Activated CD4-positive, alpha-beta T cell treated with anti-CD3 and anti-CD28 coated beads for 36 hours (primary cell): Measurements from ENCODE around the gene NPTX1. TPM values are rescaled to one million over a fixed set of nuclear protein-coding genes. Genes with fewer than 3 reads are reported as not detected.

Experiments
- ATAC-seq: fragments of 200-7000 bp; cut with Tn5 transposase; one replicate; pipeline ENCODE4 v1.10.0; 2021; ENCODE audit warnings: mild to moderate bottlenecking, moderate library complexity
- CTCF ChIA-PET: fragments of 350-600 bp; sonication (Branson Sonifier 250); formaldehyde crosslinking; loops from one replicate; lab custom pipeline; 2021; ENCODE audit warnings: antibody characterized with exemption; lab: Charles Lee
- POLR2A ChIA-PET: fragments of 350-600 bp; sonication (Branson Sonifier 250); formaldehyde crosslinking; loops from one replicate; lab custom pipeline; 2021; ENCODE audit warnings: antibody characterized with exemption, inconsistent platforms; lab: Charles Lee
- DNase-seq: peaks from one replicate; pipeline ENCODE4 v3.0.0-alpha.2; 2020
- H3K27ac Mint-ChIP-seq: one replicate; pipeline ENCODE4 v1.8.0; 2021; ENCODE audit warnings: mixed read lengths
- H3K27me3 Mint-ChIP-seq: one replicate; pipeline ENCODE4 v1.8.0; 2021; ENCODE audit warnings: mixed read lengths
- H3K36me3 Mint-ChIP-seq: one replicate; pipeline ENCODE4 v1.8.0; 2021; ENCODE audit warnings: low read depth, mixed read lengths
- H3K4me1 Mint-ChIP-seq: one replicate; pipeline ENCODE4 v1.8.0; 2021; ENCODE audit warnings: mixed read lengths
- H3K4me3 Mint-ChIP-seq: one replicate; pipeline ENCODE4 v1.8.0; 2021; ENCODE audit warnings: mild to moderate bottlenecking, moderate library complexity, mixed read lengths
- H3K9me3 Mint-ChIP-seq: one replicate; pipeline ENCODE4 v1.8.0; 2021; ENCODE audit warnings: low read depth, mixed read lengths
- intact Hi-C, 2 experiments: fragments of 100-400 bp; cut with DNase I in 1 of 2; cut with micrococcal nuclease in 1 of 2; formaldehyde crosslinking; loops; one replicate each; pipeline versions ENCODE4 v1.14.2 to v1.15.1; 2022 to 2024; cut with DNase I, micrococcal nuclease
- total RNA-seq, 2 experiments: library from RNA; stranded (reverse); gene quantifications; one replicate each; pipeline ENCODE4 v1.2.3, GENCODE V29; 2021

Gene NPTX1
- total RNA-seq, 2 experiments from 2014 or later: 22.7 to 27.5 TPM

DNA sequence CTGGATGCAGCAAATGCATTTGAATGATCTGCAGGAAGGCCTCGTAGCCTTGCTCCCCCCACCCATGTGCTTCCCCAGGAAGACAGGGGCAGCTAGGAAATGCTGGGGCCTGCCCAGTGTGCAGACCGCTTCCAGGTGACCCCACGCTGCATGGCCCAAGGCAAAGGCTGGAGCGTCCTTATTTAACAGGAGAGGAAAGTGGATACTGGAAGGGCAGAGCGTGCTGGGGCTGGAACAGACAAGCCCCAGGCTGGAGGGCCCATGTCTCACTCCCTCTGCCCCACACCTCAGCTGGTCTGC is 26.1 kb upstream of the NPTX1 start:
- ATAC-seq: no peak
- Mint-ChIP-seq H3K27me3 (peaks cover 18% of the 10 kb centered on the region), H3K4me3 (no peak overlapping the region), H3K27ac (no peak overlapping the region), H3K4me1 (peaks cover 5% of the 10 kb centered on the region), H3K36me3 (no peaks in the 10 kb centered on the region), H3K9me3 (no peaks in the 10 kb centered on the region)
- intact Hi-C loops: no loop called here
- CTCF ChIA-PET: no interaction called here
- DNase-seq: no peak
- POLR2A ChIA-PET: no interaction called here

DNA sequence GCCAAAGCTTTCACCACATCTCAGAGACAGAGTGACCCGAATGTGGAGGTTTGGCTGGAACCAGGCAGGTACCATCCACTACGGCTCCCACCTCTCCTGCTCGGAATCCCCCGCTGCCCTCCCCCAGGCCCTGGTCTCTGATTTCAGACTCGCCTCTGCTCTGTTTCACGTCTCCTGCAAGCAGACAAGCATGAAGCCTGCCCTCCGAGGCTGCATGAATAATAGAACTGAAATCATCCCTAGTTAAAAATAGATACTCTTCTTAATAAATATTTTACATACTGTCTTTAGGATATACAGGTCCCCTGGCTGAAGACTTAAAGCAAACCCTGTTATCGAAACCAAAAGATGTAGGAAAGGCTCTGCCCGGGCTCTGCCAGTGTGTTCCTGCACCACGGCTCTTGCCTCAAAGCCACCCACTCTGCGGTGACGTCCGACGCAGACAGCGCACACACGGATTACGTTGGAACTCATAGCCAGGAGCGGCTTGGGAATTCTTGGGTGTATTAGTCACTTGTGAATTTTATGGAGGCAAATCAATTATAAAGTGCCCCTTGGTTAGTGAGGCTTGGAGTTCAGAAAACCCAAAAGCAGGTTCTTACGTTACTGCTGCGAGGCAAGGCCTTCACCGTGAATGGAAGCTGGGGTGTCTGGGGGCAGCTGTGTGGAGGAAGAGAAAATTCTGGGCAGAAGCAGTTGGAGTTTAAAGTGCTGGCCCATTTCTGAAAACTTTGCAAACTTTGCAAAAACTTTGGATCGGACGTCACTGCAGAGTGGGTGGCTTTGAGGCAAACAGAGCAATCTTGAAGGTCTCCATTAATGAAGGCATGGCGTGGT is 25.6 kb upstream of the NPTX1 start:
- H3K4me1 Mint-ChIP-seq: peaks cover 10% of the 10 kb centered on the region
- CTCF ChIA-PET: no interaction called here
- no peak overlapping the region for H3K4me3 Mint-ChIP-seq

DNA sequence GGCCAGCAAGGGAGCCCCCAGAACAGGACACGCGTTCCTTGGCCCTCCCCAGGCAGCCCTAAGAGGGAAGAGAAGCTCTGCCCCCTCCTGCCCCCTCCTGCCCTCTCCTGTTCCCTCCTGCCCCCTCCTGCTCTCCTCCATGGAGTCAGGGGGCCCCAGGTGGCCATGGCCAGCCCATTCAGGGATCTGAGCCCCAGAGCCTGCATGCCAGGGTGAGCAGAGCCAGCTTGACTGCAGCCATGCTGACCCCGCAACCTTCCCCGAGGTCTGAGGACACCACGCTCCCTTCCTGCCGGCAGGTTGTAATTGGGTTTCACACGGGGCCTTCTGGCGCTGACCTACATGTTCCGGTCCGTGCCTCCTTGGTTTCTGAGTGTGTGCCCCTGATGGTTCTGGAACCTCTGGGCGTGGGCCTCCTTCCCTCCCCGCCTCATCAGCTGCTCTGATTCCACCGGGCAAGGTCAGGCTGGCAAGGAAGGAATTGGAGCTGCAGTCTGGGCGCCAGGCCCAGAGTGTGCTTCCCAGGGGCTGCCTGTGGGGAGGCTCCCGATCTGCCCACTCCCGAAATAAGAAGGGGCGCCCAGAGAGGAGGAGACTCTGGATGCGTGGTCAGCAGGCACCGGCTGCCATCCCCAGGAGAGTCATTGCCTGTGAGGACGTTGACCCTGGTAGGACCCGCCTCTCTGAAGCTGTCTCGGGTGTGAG is 23.7 kb upstream of the NPTX1 start:
- CTCF ChIA-PET: interaction anchor here (0.7 kb wide), 1 partner anchor 13 kb away, joined by 3 read pairs; no protein-coding TSS in a partner anchor
- Mint-ChIP-seq H3K27me3 (peaks cover 17% of the 10 kb centered on the region), H3K27ac (no peak overlapping the region), H3K4me3 (no peak overlapping the region), H3K36me3 (no peaks in the 10 kb centered on the region), H3K9me3 (no peaks in the 10 kb centered on the region), H3K4me1 (peaks cover 10% of the 10 kb centered on the region)
- DNase-seq (no peak), ATAC-seq (no peak)
- POLR2A ChIA-PET: no interaction called here
- intact Hi-C loops: no loop called here

More for the DNA sequence above, 25.6 kb upstream of the NPTX1 start:
- no peak overlapping the region for H3K27ac Mint-ChIP-seq
- intact Hi-C loops: no loop called here
- no peaks in the 10 kb centered on the region for H3K36me3 Mint-ChIP-seq
- DNase-seq (no peak), ATAC-seq (no peak)
- POLR2A ChIA-PET: no interaction called here
- peaks cover 18% of the 10 kb centered on the region for H3K27me3 Mint-ChIP-seq
- no peaks in the 10 kb centered on the region for H3K9me3 Mint-ChIP-seq

DNA sequence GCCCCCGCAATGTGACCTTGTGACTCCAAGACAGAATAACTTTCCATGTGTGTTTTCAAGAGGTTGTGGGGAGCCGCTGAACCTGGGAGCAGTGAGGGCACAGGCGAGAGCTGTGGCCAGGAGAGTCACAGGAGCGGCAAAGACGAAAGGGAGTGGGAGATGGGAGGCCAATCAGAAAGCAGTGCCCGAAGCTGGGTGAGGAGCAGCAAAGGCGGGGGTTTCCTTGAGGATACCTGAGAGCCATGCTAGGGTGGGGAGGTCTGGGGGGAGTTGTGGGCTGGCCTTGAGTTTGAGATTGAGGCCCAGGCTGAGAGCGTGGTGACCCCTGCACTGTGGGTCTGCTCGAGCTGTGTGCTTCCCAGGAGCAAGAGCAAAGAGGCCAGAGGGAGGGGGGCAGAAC is 23.2 kb upstream of the NPTX1 start:
- Mint-ChIP-seq H3K4me1 (peaks cover 10% of the 10 kb centered on the region), H3K27me3 (peaks cover 16% of the 10 kb centered on the region), H3K4me3 (no peak overlapping the region), H3K9me3 (no peaks in the 10 kb centered on the region), H3K27ac (no peak overlapping the region), H3K36me3 (no peaks in the 10 kb centered on the region)
- CTCF ChIA-PET: interaction anchor here (0.7 kb wide), 1 partner anchor 21 kb away, joined by 5 read pairs; no protein-coding TSS in a partner anchor
- intact Hi-C loops: no loop called here
- POLR2A ChIA-PET: no interaction called here
- ATAC-seq: no peak
- no peak for DNase-seq

DNA sequence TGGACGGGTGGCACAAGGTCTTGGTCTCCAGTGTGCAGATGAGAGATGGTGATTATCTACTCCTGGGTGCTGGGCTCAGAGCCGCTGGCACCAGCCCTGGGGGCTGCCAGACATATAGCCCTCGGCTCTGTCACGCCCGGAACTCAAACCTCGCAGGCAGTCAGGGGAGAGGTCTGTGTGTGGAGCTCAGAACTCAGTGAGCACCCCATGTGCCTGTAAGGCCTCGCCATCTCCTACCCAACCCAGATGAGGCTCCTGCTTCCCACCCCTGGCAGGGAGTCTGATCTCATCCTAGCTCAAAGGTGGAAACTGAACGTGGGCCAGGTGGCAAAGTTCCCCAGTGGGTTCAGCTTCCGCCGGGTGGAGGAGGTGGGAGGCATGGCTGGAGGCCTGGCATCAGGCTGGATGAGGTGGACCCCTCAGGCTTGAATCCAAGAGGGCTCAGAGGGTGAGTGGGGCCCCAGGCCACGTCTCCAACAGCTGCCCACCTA is 22.6 kb upstream of the NPTX1 start:
- Mint-ChIP-seq H3K27ac (no peak overlapping the region), H3K36me3 (no peaks in the 10 kb centered on the region), H3K4me1 (peaks cover 10% of the 10 kb centered on the region), H3K4me3 (no peak overlapping the region), H3K27me3 (peaks cover 10% of the 10 kb centered on the region), H3K9me3 (no peaks in the 10 kb centered on the region)
- no peak for ATAC-seq
- intact Hi-C loops: no loop called here
- ChIA-PET CTCF (interaction anchor here (0.7 kb wide), 1 partner anchor 22 kb away, joined by 5 read pairs; no protein-coding TSS in a partner anchor), POLR2A (no interaction called here)
- no peak for DNase-seq

DNA sequence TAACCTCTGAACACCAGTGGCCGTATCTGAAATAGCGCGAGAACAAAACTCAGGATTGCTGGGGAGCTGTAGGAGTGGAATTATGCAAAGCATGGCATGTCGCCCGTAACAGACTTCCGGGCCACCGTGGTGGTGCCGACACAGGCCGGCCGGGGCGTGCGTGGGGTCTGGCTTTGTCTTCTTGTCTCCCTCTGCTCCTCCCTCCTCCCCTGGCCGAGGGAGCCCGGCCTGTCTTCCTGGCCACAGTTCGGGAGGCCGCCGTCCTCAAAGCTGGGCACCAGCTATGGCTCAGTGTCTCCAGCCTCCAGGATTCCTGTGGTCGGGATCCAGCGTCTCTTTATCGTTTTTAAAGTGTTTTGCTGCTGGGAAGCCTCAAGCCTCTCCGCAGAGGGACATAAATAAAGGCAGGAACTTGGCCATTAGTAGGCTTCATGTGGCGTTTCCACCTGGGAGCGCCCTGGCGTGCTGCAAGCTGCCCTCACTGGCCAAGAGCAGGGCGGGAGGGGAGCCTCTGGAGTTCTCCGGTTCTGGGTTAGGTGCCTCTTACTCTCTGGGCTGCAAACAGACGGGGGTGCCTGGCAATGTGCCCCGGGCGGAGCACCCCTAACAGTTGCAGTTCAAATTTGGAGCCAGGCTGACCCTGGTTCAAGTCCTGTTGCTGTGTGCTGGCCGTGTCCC is 22.0 kb upstream of the NPTX1 start:
- Mint-ChIP-seq H3K27ac (no peak overlapping the region), H3K4me3 (no peak overlapping the region), H3K27me3 (peaks cover 8% of the 10 kb centered on the region), H3K9me3 (no peaks in the 10 kb centered on the region), H3K36me3 (no peaks in the 10 kb centered on the region), H3K4me1 (peaks cover 10% of the 10 kb centered on the region)
- ATAC-seq: no peak
- DNase-seq: no peak
- ChIA-PET POLR2A (no interaction called here), CTCF (interaction anchor here (0.7 kb wide), 1 partner anchor 57 kb away, joined by 3 read pairs; no protein-coding TSS in a partner anchor)
- intact Hi-C loops: no loop called here

DNA sequence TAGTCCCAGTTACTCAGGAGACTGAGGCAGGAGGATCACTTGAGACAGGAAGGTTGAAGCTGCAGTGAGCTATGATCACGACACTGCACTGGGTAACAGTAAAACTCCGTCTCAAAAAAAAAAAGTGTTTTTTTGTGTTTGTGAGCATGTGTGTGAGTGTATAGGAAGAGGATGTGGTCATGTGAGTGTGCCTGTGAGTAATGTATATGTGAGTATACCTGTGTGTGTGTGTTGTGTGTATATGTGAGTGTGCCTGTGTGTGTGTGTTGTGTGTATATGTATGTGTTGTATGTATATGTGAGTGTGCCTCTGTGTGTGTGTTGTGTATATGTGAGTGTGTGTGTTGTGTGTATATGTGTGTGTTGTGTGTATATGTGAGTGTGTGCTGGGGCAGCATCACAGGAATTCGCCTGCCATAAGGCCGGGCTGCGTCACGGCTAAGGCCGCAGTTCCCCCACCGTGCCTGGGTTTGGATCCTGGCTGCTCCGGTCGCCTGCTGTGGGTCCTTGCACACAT is 21.4 kb upstream of the NPTX1 start:
- intact Hi-C loops: no loop called here
- peaks cover 10% of the 10 kb centered on the region for H3K4me1 Mint-ChIP-seq
- no peak for DNase-seq
- ATAC-seq: peak; percentile 53
- H3K36me3 Mint-ChIP-seq: no peaks in the 10 kb centered on the region
- H3K4me3 Mint-ChIP-seq: no peak overlapping the region
- ChIA-PET CTCF (interaction anchor here (0.7 kb wide), 1 partner anchor 57 kb away, joined by 3 read pairs; no protein-coding TSS in a partner anchor), POLR2A (no interaction called here)
- H3K27me3 Mint-ChIP-seq: peaks cover 10% of the 10 kb centered on the region
- no peak overlapping the region for H3K27ac Mint-ChIP-seq
- no peaks in the 10 kb centered on the region for H3K9me3 Mint-ChIP-seq

DNA sequence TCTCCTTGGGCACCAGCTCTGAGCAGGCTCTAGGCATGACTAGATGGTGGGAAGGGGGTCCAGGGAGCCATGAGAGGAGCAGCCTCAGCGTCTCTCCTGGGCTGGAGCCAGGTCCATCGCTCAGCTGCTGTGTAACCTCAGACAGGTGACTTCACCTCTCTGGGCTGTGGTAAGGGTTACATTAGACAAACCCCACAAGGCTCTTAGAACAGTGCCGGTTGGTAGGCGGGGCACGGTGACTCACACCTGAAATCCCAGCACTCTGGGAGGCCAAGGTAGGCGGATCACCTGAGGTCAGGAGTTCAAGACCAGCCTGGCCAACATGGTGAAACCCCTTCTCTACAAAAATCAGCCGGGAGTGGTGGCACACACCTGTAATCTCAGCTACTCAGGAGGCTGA is 18.1 kb upstream of the NPTX1 start:
- no peaks in the 10 kb centered on the region for H3K9me3 Mint-ChIP-seq
- intact Hi-C loops: no loop called here
- DNase-seq (peak; percentile 29), ATAC-seq (no peak)
- H3K36me3 Mint-ChIP-seq: no peaks in the 10 kb centered on the region
- H3K4me1 Mint-ChIP-seq: peaks cover 10% of the 10 kb centered on the region
- no peak overlapping the region for H3K27ac Mint-ChIP-seq
- H3K4me3 Mint-ChIP-seq: no peak overlapping the region
- H3K27me3 Mint-ChIP-seq: peaks cover 14% of the 10 kb centered on the region
- ChIA-PET POLR2A (no interaction called here), CTCF (no interaction called here)

DNA sequence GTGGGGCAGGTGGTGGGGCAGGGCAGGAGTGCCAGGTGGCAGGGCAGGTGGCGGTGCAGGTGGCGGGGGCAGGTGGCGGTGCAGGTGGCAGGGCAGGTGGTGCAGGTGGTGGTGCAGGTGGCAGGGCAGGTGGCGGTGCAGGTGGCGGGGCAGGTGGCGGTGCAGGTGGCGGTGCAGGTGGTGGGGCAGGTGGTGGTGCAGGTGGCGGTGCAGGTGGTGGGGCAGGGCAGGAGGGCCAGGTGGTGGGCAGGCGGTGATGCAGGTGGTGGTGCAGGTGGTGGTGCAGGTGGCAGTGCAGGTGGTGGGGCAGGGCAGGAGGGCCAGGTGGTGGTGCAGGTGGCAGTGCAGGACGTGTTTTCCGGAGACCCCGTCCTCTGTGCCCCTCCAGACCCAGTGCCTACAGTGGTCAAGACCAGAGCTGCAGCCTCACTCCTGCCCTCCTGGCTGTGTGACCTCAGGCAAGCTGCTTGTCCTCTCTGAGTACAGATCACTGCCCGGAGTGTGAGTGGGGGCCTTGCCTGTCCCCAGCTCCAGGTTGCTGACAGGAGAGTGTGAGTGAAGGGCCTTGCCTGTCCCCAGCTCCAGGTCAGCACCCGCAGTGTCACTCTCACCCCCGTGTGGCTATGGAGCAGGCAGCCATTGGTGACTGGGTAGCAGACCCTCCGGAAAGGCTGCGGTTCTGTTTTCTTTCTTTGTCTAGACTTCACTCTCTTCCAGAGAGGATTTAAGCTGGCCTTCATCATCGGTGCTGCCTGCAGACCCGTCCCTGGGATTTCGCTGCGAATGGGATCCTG is 16.1 kb upstream of the NPTX1 start:
- no peak overlapping the region for H3K27ac Mint-ChIP-seq
- CTCF ChIA-PET: interaction anchor here (0.7 kb wide), 1 partner anchor 54 kb away, joined by 3 read pairs; no protein-coding TSS in a partner anchor
- H3K4me3 Mint-ChIP-seq: no peak overlapping the region
- peaks cover 12% of the 10 kb centered on the region for H3K27me3 Mint-ChIP-seq
- POLR2A ChIA-PET: interaction anchor here (0.6 kb wide), 1 partner anchor 50 kb away, joined by 3 read pairs; no protein-coding TSS in a partner anchor
- H3K4me1 Mint-ChIP-seq: peaks cover 5% of the 10 kb centered on the region
- intact Hi-C loops: no loop called here
- H3K9me3 Mint-ChIP-seq: no peaks in the 10 kb centered on the region
- DNase-seq (no peak), ATAC-seq (no peak)
- no peaks in the 10 kb centered on the region for H3K36me3 Mint-ChIP-seq

DNA sequence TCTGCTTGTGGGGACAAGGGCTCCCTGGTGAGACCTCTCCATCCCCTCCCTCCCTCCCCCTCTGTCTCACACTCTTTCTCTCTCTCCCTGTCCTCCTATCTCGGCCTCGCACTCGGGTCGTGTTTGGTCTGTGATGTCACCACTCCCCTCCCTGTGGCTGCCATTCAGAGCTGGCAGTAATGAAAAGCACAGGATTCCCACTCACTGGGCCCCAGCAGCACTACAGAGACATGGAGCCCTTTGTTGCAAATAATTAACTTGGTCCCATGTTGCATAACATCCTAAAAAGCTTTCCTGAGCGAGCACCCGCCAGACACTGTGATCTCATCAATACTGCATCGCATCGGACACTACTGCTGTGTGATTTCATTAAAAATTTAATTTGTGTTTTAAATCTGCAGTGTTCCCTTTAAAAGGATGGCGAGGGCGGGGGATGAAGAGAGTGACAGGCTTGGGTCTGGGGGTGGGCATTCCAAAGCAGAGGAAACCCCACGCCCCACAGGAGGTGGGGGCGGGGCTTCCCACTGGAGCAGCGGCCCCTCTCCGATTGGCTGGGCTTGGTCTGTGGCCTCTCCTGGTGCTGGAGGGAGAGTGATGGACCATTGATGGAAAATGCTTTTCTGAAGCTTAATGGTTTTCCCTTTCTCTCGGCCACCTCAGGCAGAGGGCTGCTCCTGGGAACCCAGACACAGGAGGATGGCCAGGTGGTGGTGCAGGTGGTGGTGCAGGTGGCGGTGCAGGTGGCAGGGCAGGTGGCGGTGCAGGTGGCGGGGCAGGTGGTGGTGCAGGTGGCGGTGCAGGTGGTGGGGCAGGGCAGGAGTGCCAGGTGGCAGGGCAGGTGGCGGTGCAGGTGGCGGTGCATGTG is 15.3 kb upstream of the NPTX1 start:
- DNase-seq (no peak), ATAC-seq (no peak)
- no peak overlapping the region for H3K4me3 Mint-ChIP-seq
- H3K9me3 Mint-ChIP-seq: no peaks in the 10 kb centered on the region
- H3K36me3 Mint-ChIP-seq: no peaks in the 10 kb centered on the region
- peaks cover 17% of the 10 kb centered on the region for H3K27me3 Mint-ChIP-seq
- no peak overlapping the region for H3K27ac Mint-ChIP-seq
- CTCF ChIA-PET: no interaction called here
- intact Hi-C loops: no loop called here
- POLR2A ChIA-PET: no interaction called here
- H3K4me1 Mint-ChIP-seq: no peaks in the 10 kb centered on the region
